ENCODE data around the gene RCBTB2.

The RCBTB2 gene

GRCh38 chr13:48528720-48529119 is 4.2 kb downstream of the RCBTB2 start:
- Histone ChIP-seq H3K79me2 (ENCODE audit: control insufficient read depth, low read length) (peaks cover 68% of the 10 kb centered on the region), H3K27ac (ENCODE audit: low read depth, low read length) (peak overlapping the region; percentile 60), H3K27me3 (ENCODE audit: control insufficient read depth, low read length) (no peaks in the 10 kb centered on the region), H3K4me3 (ENCODE audit: low read length) (peak overlapping the region; percentile 62), H4K20me1 (ENCODE audit: control insufficient read depth, insufficient read depth, low read depth, low read length) (no peaks in the 10 kb centered on the region), H3K4me2 (ENCODE audit: low read length) (peak overlapping the region; percentile 93), H3K4me1 (ENCODE audit: control insufficient read depth, low read length) (peaks cover 70% of the 10 kb centered on the region), H3K9me3 (ENCODE audit: control insufficient read depth, insufficient read depth, low read length) (no peaks in the 10 kb centered on the region), H3K36me3 (ENCODE audit: control insufficient read depth, low read length) (no peaks in the 10 kb centered on the region), H3F3A (ENCODE audit: control insufficient read depth, insufficient read depth) (peaks cover 10% of the 10 kb centered on the region), H3K9me2 (replicated peaks; ENCODE audit: control insufficient read depth, low read length) (no peaks in the 10 kb centered on the region)
- TF ChIP-seq EZH2phosphoT487 (IDR thresholded peaks at IDR 0.05; ENCODE audit: borderline replicate concordance, low read length), result no peak
- TF ChIP-seq, protein P1, sequence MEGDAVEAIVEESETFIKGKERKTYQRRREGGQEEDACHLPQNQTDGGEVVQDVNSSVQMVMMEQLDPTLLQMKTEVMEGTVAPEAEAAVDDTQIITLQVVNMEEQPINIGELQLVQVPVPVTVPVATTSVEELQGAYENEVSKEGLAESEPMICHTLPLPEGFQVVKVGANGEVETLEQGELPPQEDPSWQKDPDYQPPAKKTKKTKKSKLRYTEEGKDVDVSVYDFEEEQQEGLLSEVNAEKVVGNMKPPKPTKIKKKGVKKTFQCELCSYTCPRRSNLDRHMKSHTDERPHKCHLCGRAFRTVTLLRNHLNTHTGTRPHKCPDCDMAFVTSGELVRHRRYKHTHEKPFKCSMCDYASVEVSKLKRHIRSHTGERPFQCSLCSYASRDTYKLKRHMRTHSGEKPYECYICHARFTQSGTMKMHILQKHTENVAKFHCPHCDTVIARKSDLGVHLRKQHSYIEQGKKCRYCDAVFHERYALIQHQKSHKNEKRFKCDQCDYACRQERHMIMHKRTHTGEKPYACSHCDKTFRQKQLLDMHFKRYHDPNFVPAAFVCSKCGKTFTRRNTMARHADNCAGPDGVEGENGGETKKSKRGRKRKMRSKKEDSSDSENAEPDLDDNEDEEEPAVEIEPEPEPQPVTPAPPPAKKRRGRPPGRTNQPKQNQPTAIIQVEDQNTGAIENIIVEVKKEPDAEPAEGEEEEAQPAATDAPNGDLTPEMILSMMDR (IDR thresholded peaks at IDR 0.05; ENCODE audit: low read depth, low read length, poor library complexity, severe bottlenecking), result no peak

DNA sequence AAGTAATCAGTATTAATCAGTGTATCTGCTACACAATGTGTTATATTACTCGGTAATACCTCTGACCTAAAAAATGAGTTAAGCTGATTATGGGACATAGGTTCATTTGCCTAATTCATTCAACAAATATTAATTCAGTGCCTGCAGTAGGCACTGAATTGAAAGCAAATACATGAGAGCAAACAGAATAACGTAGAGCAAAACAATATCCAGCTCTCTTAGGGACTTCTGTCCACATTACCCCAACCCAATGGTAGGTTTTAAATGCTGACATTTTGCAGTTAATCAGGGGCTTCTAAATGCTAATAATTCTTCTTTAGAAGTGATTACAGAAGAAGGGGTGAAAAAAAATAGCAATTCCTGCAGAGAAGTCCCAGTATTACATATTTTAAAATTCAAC is 4.9 kb downstream of the RCBTB2 start:
- Histone ChIP-seq H3K4me2 (ENCODE audit: low read length) (peak overlapping the region; percentile 93), H3K9me2 (replicated peaks; ENCODE audit: control insufficient read depth, low read length) (no peaks in the 10 kb centered on the region), H4K20me1 (ENCODE audit: control insufficient read depth, insufficient read depth, low read depth, low read length) (no peaks in the 10 kb centered on the region), H3K4me3 (ENCODE audit: low read length) (peak overlapping the region; percentile 62), H3F3A (ENCODE audit: control insufficient read depth, insufficient read depth) (peaks cover 8% of the 10 kb centered on the region), H3K36me3 (ENCODE audit: control insufficient read depth, low read length) (no peaks in the 10 kb centered on the region), H3K9me3 (ENCODE audit: control insufficient read depth, insufficient read depth, low read length) (no peaks in the 10 kb centered on the region), H3K27ac (ENCODE audit: low read depth, low read length) (peak overlapping the region; percentile 60), H3K4me1 (ENCODE audit: control insufficient read depth, low read length) (peaks cover 63% of the 10 kb centered on the region), H3K79me2 (ENCODE audit: control insufficient read depth, low read length) (peaks cover 72% of the 10 kb centered on the region), H3K27me3 (ENCODE audit: control insufficient read depth, low read length) (no peaks in the 10 kb centered on the region)
- TF ChIP-seq EZH2phosphoT487 (IDR thresholded peaks at IDR 0.05; ENCODE audit: borderline replicate concordance, low read length), result no peak
- TF ChIP-seq, protein P1 (IDR thresholded peaks at IDR 0.05; ENCODE audit: low read depth, low read length, poor library complexity, severe bottlenecking), result no peak

- Histone ChIP-seq H3K4me1 (ENCODE audit: control insufficient read depth, low read length) (peaks cover 52% of the 10 kb centered on the region), H3K27ac (ENCODE audit: low read depth, low read length) (no peak overlapping the region), H3F3A (ENCODE audit: control insufficient read depth, insufficient read depth) (peaks cover 6% of the 10 kb centered on the region), H3K4me2 (ENCODE audit: low read length) (no peak overlapping the region), H3K27me3 (ENCODE audit: control insufficient read depth, low read length) (no peaks in the 10 kb centered on the region), H3K36me3 (ENCODE audit: control insufficient read depth, low read length) (peaks cover 9% of the 10 kb centered on the region), H3K9me3 (ENCODE audit: control insufficient read depth, insufficient read depth, low read length) (no peaks in the 10 kb centered on the region), H3K79me2 (ENCODE audit: control insufficient read depth, low read length) (peaks cover 60% of the 10 kb centered on the region), H3K4me3 (ENCODE audit: low read length) (no peak overlapping the region), H4K20me1 (ENCODE audit: control insufficient read depth, insufficient read depth, low read depth, low read length) (no peaks in the 10 kb centered on the region), H3K9me2 (replicated peaks; ENCODE audit: control insufficient read depth, low read length) (no peaks in the 10 kb centered on the region)
- TF ChIP-seq EZH2phosphoT487 (IDR thresholded peaks at IDR 0.05; ENCODE audit: borderline replicate concordance, low read length), result no peak
- TF ChIP-seq, protein P1 (IDR thresholded peaks at IDR 0.05; ENCODE audit: low read depth, low read length, poor library complexity, severe bottlenecking), result no peak
Observed at GRCh38 chr13:48526286-48526685, 6.6 kb downstream of the RCBTB2 start.

Measured in DOHH2 (cell line).